HCEC 1CT (cell line): ENCODE data around the gene KBTBD4.
"Not testable (repeated sequence)": the region's sequence is repeated elsewhere in the genome, so short reads cannot be mapped to it uniquely, and the experiment has no call there.

Source experiments
- DNase-seq: peaks from one replicate; pipeline ENCODE4 v3.0.0-alpha.2; 2017

KBTBD4 gene

GRCh38 chr11:47558695-47559094 is 20.1 kb downstream of the KBTBD4 start:
- no peak for DNase-seq

GRCh38 chr11:47557004-47557403 is 21.8 kb downstream of the KBTBD4 start:
- not testable (repeated sequence) for DNase-seq

- DNase-seq = no peak
Measured at GRCh38 chr11:47553406-47553743, 25.4 kb downstream of the KBTBD4 start.

- DNase-seq = peak; percentile 90
Measured at GRCh38 chr11:47552566-47553405, 26.0 kb downstream of the KBTBD4 start, which contains the start of gene CELF1. TSS of gene CELF1 (minus strand) at chr11:47553132. CDS start at chr11:47499523, 53,609 bp downstream.

- DNase-seq = peak; percentile 22
Measured at GRCh38 chr11:47552056-47552565, 26.7 kb downstream of the KBTBD4 start.

- peak; percentile 50 for DNase-seq
Measured at GRCh38 chr11:47551086-47551485, 27.7 kb downstream of the KBTBD4 start.

- no peak for DNase-seq
Measured at GRCh38 chr11:47550288-47551047, 28.3 kb downstream of the KBTBD4 start.

GRCh38 chr11:47546274-47546673 is 32.5 kb downstream of the KBTBD4 start:
- not testable (repeated sequence) for DNase-seq

GRCh38 chr11:47545298-47545697 is 33.5 kb downstream of the KBTBD4 start:
- DNase-seq = no peak

- no peak for DNase-seq
Measured at GRCh38 chr11:47541070-47541469, 37.7 kb downstream of the KBTBD4 start.

GRCh38 chr11:47539681-47540039 is 39.1 kb downstream of the KBTBD4 start:
- DNase-seq = no peak

GRCh38 chr11:47538741-47539565 is 39.8 kb downstream of the KBTBD4 start:
- no peak for DNase-seq

GRCh38 chr11:47536915-47537314 is 41.9 kb downstream of the KBTBD4 start:
- DNase-seq = no peak

- no peak for DNase-seq
Measured at GRCh38 chr11:47534704-47535251, 44.0 kb downstream of the KBTBD4 start.

- peak; percentile 94 for DNase-seq
Measured at GRCh38 chr11:47533690-47534151, 45.0 kb downstream of the KBTBD4 start.

GRCh38 chr11:47532597-47533213 is 46.1 kb downstream of the KBTBD4 start:
- DNase-seq = no peak

GRCh38 chr11:47531666-47532065 is 47.1 kb downstream of the KBTBD4 start:
- DNase-seq = no peak

- DNase-seq = not testable (repeated sequence)
Measured at GRCh38 chr11:47530721-47531120, 48.0 kb downstream of the KBTBD4 start.

- no peak for DNase-seq
Measured at GRCh38 chr11:47529951-47530350, 48.8 kb downstream of the KBTBD4 start.

GRCh38 chr11:47527186-47527585 is 51.6 kb downstream of the KBTBD4 start:
- DNase-seq = no peak

- not testable (repeated sequence) for DNase-seq
Measured at GRCh38 chr11:47526032-47526431, 52.7 kb downstream of the KBTBD4 start.

- no peak for DNase-seq
Measured at GRCh38 chr11:47524291-47524874, 54.4 kb downstream of the KBTBD4 start.
